ENCODE measurements around the gene PARD6G.

- TF ChIP-seq GABPA (IDR thresholded peaks at IDR 0.05; ENCODE audit: low read depth), result no peak
- TF ChIP-seq CTCF (IDR thresholded peaks at IDR 0.05), result no peak
- TF ChIP-seq REST (IDR thresholded peaks at IDR 0.05; ENCODE audit: low read depth, low read length), result no peak
- TF ChIP-seq FOXJ3 (CRISPR knock-in tag; IDR thresholded peaks at IDR 0.05), result no peak
- TF ChIP-seq SMC3 (IDR thresholded peaks at IDR 0.05; ENCODE audit: low read depth, low read length), result no peak
- TF ChIP-seq EZH2phosphoT487 (IDR thresholded peaks at IDR 0.05; ENCODE audit: borderline replicate concordance, low read depth), result no peak
- TF ChIP-seq SIN3A (IDR thresholded peaks at IDR 0.05; ENCODE audit: borderline replicate concordance, low read depth, low read length), result no peak
Observed at GRCh38 chr18:80112624-80113248, 134.6 kb downstream of the PARD6G start.

Data from SK-N-SH (cell line).